Astrocyte (in vitro differentiated cells and primary cell): ENCODE data around the gene PLA2G2F.

Experiments used
- CTCF ChIP-seq: IDR thresholded peaks from 2 replicates; pipeline ENCODE4 v1.5.1; 2011; ENCODE audit warnings: low read depth, mild to moderate bottlenecking, inconsistent platforms, low read length, moderate library complexity; ENCODE audit not compliant: insufficient read depth
- EZH2 ChIP-seq: IDR thresholded peaks from 2 replicates; pipeline ENCODE4 v1.6.1; 2012; ENCODE audit warnings: mild to moderate bottlenecking, low read length, inconsistent platforms; ENCODE audit not compliant: insufficient read depth

- TF ChIP-seq CTCF: no peak
- no peak for TF ChIP-seq EZH2
These were observed 45.4 kb downstream of the PLA2G2F start for GRCh38 chr1:20184481-20184900.
